Mesendoderm (in vitro differentiated cells): ENCODE data around the gene TPRG1L.

Source experiments
- DNase-seq: peaks from one replicate; pipeline ENCODE4 v3.0.0; 2013
- H2AK5ac ChIP-seq: 2 replicates; pipeline ENCODE4 v1.6.1; 2013; ENCODE audit warnings: low read length, inconsistent platforms
- H2BK120ac ChIP-seq: 2 replicates; pipeline ENCODE4 v1.6.1; 2013; ENCODE audit warnings: low read depth, mild to moderate bottlenecking, low read length, moderate library complexity, mixed read lengths
- H2BK15ac ChIP-seq: replicated peaks from 2 replicates; pipeline ENCODE4 v1.6.1; 2013; ENCODE audit warnings: low read depth, mild to moderate bottlenecking, moderate library complexity
- H2BK5ac ChIP-seq: 2 replicates; pipeline ENCODE4 v1.6.1; 2013; ENCODE audit warnings: low read length, inconsistent platforms
- H3K18ac ChIP-seq: 2 replicates; pipeline ENCODE4 v1.6.1; 2013; ENCODE audit warnings: mild to moderate bottlenecking, low read length, mixed read lengths
- H3K23ac ChIP-seq: one replicate; pipeline ENCODE4 v1.6.1; 2013; ENCODE audit warnings: low read length
- H3K27ac ChIP-seq: 2 replicates; pipeline ENCODE4 v1.5.1; 2013; ENCODE audit warnings: low read depth, mild to moderate bottlenecking, inconsistent platforms, low read length, moderate library complexity
- H3K27me3 ChIP-seq: 2 replicates; pipeline ENCODE4 v1.6.1; 2013; ENCODE audit warnings: low read length, control low read depth, mild to moderate bottlenecking, inconsistent platforms; ENCODE audit not compliant: insufficient read depth, poor library complexity
- H3K36me3 ChIP-seq: 2 replicates; pipeline ENCODE4 v1.6.1; 2013; ENCODE audit warnings: low read length, inconsistent platforms; ENCODE audit not compliant: control insufficient read depth, insufficient read depth
- H3K4ac ChIP-seq: one replicate; pipeline ENCODE4 v1.6.1; 2013; ENCODE audit warnings: low read depth, mild to moderate bottlenecking, low read length, moderate library complexity
- H3K4me1 ChIP-seq: 2 replicates; pipeline ENCODE4 v1.6.1; 2013; ENCODE audit warnings: low read depth, low read length, inconsistent platforms; ENCODE audit not compliant: control insufficient read depth
- H3K4me2 ChIP-seq: 2 replicates; pipeline ENCODE4 v1.6.1; 2013; ENCODE audit warnings: low read length
- H3K4me3 ChIP-seq: 2 replicates; pipeline ENCODE4 v1.5.1; 2013; ENCODE audit warnings: mild to moderate bottlenecking, low read length
- H3K56ac ChIP-seq: one replicate; pipeline ENCODE4 v1.6.1; 2013; ENCODE audit warnings: low read length
- H3K79me1 ChIP-seq: 2 replicates; pipeline ENCODE4 v1.6.1; 2013; ENCODE audit warnings: low read length, inconsistent platforms
- H3K79me2 ChIP-seq: 2 replicates; pipeline ENCODE4 v1.6.1; 2013; ENCODE audit warnings: mild to moderate bottlenecking, low read length; ENCODE audit not compliant: control insufficient read depth, insufficient read depth
- H3K9ac ChIP-seq: 2 replicates; pipeline ENCODE4 v1.6.1; 2013; ENCODE audit warnings: low read length, inconsistent platforms
- H4K5ac ChIP-seq: one replicate; pipeline ENCODE4 v1.6.1; 2013; ENCODE audit warnings: low read length
- H4K8ac ChIP-seq: one replicate; pipeline ENCODE4 v1.6.1; 2013; ENCODE audit warnings: low read depth, mild to moderate bottlenecking, control low read depth, low read length, moderate library complexity
- WGBS: extraction: QIAGEN DNeasy Blood & Tissue Kit; methylation state at CpG from one replicate; pipeline ENCODE4 v1.1.7; 2013; ENCODE audit warnings: low lambda C conversion rate, missing lambda C conversion rate; ENCODE audit not compliant: insufficient coverage; ENCODE audit errors: extremely low coverage; 5-methylcytosine and 5-hydroxymethylcytosine counted together

TPRG1L gene

GRCh38 chr1:3590139-3590763, 34.6 kb upstream of the TPRG1L start:
- Histone ChIP-seq H2BK120ac (no peak overlapping the region), H3K4me2 (no peak overlapping the region), H2BK15ac (no peak overlapping the region), H3K27me3 (no peaks in the 10 kb centered on the region), H3K36me3 (no peaks in the 10 kb centered on the region), H3K4me1 (no peaks in the 10 kb centered on the region), H3K23ac (no peak overlapping the region), H4K5ac (no peak overlapping the region), H2BK5ac (no peak overlapping the region), H2AK5ac (no peak overlapping the region), H4K8ac (no peak overlapping the region), H3K27ac (no peak overlapping the region), H3K56ac (peak overlapping the region; percentile 30), H3K18ac (no peak overlapping the region), H3K79me1 (no peaks in the 10 kb centered on the region), H3K79me2 (no peaks in the 10 kb centered on the region), H3K4me3 (no peak overlapping the region), H3K4ac (no peak overlapping the region), H3K9ac (peak overlapping the region; percentile 8)
- DNase-seq, result no peak
- no CpG with 5 or more reads among the region's 27 CpGs for WGBS

DNA sequence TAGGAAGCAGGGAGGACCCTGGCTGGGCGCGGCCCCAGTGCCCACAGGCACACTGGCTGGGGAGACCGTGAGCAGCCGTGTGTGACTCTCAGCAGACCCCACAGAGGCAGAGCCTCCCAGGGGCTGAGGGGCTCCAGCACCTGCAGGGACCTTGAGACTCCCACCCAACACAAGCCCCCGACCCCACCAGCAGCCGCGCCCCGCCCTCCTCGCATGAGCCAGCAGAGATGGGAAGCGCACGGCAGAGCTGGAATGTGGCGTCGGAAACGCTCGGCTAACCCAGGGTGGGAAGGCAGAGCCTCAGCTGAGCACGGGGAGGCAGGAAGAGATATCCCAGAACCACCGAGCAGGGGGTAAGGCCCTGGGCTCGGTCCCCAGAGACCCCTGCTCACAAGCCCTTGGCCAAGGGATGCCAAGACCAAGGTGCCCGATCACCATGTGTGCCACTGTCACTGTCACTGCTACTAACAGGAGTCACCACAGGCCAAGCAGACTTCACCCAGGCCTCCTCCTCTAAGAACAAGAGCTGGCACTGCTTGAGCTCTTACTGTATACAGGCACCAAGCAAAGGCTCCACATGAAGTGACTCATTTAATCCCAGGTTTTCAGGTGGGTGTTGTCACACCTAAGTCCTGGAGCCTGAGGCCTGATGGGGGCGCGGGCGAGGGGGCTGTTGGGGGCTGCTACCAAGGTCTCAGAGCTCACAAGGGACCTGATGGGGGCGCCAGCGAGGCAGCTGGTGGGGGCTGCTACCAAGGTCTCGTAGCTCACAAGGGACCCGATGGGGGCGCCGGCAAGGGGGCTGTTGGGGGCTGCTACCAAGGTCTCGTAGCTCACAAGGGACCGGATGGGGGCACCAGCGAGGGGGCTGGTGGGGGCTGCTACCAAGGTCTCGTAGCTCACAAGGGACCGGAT, 33.6 kb upstream of the TPRG1L start:
- Histone ChIP-seq H3K27ac (no peak overlapping the region), H3K4me2 (no peak overlapping the region), H3K23ac (no peak overlapping the region), H3K9ac (no peak overlapping the region), H4K8ac (no peak overlapping the region), H3K27me3 (no peaks in the 10 kb centered on the region), H3K4me3 (no peak overlapping the region), H3K18ac (no peak overlapping the region), H4K5ac (no peak overlapping the region), H3K79me2 (no peaks in the 10 kb centered on the region), H2BK120ac (no peak overlapping the region), H3K4ac (no peak overlapping the region), H2BK5ac (no peak overlapping the region), H3K56ac (peak overlapping the region; percentile 30), H3K79me1 (no peaks in the 10 kb centered on the region), H3K36me3 (no peaks in the 10 kb centered on the region), H2AK5ac (no peak overlapping the region), H3K4me1 (no peaks in the 10 kb centered on the region), H2BK15ac (no peak overlapping the region)
- WGBS, result no CpG with 5 or more reads among the region's 33 CpGs
- DNase-seq, result peak; percentile 49

- WGBS, result no CpG with 5 or more reads among the region's 17 CpGs
Observed at GRCh38 chr1:3593334-3593733, 31.5 kb upstream of the TPRG1L start.

GRCh38 chr1:3593745-3594144, 31.1 kb upstream of the TPRG1L start:
- H3K27ac ChIP-seq, result no peak overlapping the region
- H3K56ac ChIP-seq, result no peak overlapping the region
- no peak overlapping the region for H3K23ac ChIP-seq
- H4K8ac ChIP-seq, result no peak overlapping the region
- WGBS, result no CpG with 5 or more reads among the region's 10 CpGs
- H3K27me3 ChIP-seq, result no peaks in the 10 kb centered on the region
- no peak overlapping the region for H4K5ac ChIP-seq
- no peak overlapping the region for H3K18ac ChIP-seq
- no peak overlapping the region for H3K4me3 ChIP-seq
- no peak overlapping the region for H3K9ac ChIP-seq
- no peaks in the 10 kb centered on the region for H3K36me3 ChIP-seq
- no peak overlapping the region for H2BK120ac ChIP-seq
- no peaks in the 10 kb centered on the region for H3K79me1 ChIP-seq
- no peaks in the 10 kb centered on the region for H3K4me1 ChIP-seq
- no peak overlapping the region for H2BK15ac ChIP-seq
- H2AK5ac ChIP-seq, result no peak overlapping the region
- no peak for DNase-seq
- H3K4me2 ChIP-seq, result no peak overlapping the region
- H3K79me2 ChIP-seq, result no peaks in the 10 kb centered on the region
- H2BK5ac ChIP-seq, result no peak overlapping the region
- H3K4ac ChIP-seq, result no peak overlapping the region

More at GRCh38 chr1:3593334-3593733, 31.5 kb upstream of the TPRG1L start:
- no peaks in the 10 kb centered on the region for H3K79me1 ChIP-seq
- no peak overlapping the region for H3K4ac ChIP-seq
- H3K18ac ChIP-seq, result no peak overlapping the region
- no peak overlapping the region for H2BK5ac ChIP-seq
- no peak for DNase-seq
- no peaks in the 10 kb centered on the region for H3K79me2 ChIP-seq
- H3K4me1 ChIP-seq, result no peaks in the 10 kb centered on the region
- no peaks in the 10 kb centered on the region for H3K27me3 ChIP-seq
- no peaks in the 10 kb centered on the region for H3K36me3 ChIP-seq
- no peak overlapping the region for H4K8ac ChIP-seq
- no peak overlapping the region for H3K23ac ChIP-seq
- no peak overlapping the region for H4K5ac ChIP-seq
- no peak overlapping the region for H3K4me2 ChIP-seq
- no peak overlapping the region for H3K4me3 ChIP-seq
- no peak overlapping the region for H3K27ac ChIP-seq
- no peak overlapping the region for H2BK120ac ChIP-seq
- H2AK5ac ChIP-seq, result no peak overlapping the region
- H2BK15ac ChIP-seq, result no peak overlapping the region
- H3K56ac ChIP-seq, result no peak overlapping the region
- no peak overlapping the region for H3K9ac ChIP-seq

- no peaks in the 10 kb centered on the region for H3K4me1 ChIP-seq
- no CpG with 5 or more reads among the region's 31 CpGs for WGBS
Observed at GRCh38 chr1:3594706-3595377, 30.0 kb upstream of the TPRG1L start.

More at GRCh38 chr1:3594706-3595377, 30.0 kb upstream of the TPRG1L start:
- Histone ChIP-seq H3K4me2 (no peak overlapping the region), H3K23ac (no peak overlapping the region), H4K8ac (no peak overlapping the region), H3K56ac (no peak overlapping the region), H3K36me3 (no peaks in the 10 kb centered on the region), H3K4me3 (no peak overlapping the region), H2BK15ac (no peak overlapping the region), H2BK120ac (no peak overlapping the region), H3K4ac (no peak overlapping the region), H4K5ac (no peak overlapping the region), H2BK5ac (no peak overlapping the region), H3K18ac (no peak overlapping the region), H3K27ac (no peak overlapping the region), H3K79me2 (no peaks in the 10 kb centered on the region), H3K79me1 (no peaks in the 10 kb centered on the region), H3K27me3 (no peaks in the 10 kb centered on the region), H3K9ac (no peak overlapping the region), H2AK5ac (no peak overlapping the region)
- no peak for DNase-seq
